GM21576 (cell line): ENCODE data around the gene TRIM34.
"Not testable (repeated sequence)": the region's sequence is repeated elsewhere in the genome, so short reads cannot be mapped to it uniquely, and the experiment has no call there.

Experiments used
- ATAC-seq: cut with Tn5 transposase; IDR thresholded peaks from one replicate; pipeline ENCODE4 v1.9.1; 2021; ENCODE audit warnings: mild to moderate bottlenecking, moderate library complexity; ENCODE audit not compliant: unreplicated experiment

TRIM34 gene

GRCh38 chr11:5620651-5621521 is 3.9 kb upstream of the TRIM34 start:
- ATAC-seq = no peak

- ATAC-seq = no peak
These were observed 3.2 kb upstream of the TRIM34 start for GRCh38 chr11:5621580-5621979.

- ATAC-seq = no peak
These were observed 2.0 kb upstream of the TRIM34 start for GRCh38 chr11:5622802-5623201.

- no peak for ATAC-seq
These were observed 480 bp downstream of the TRIM34 start for GRCh38 chr11:5625281-5625680.

- ATAC-seq = no peak
These were observed 1.4 kb downstream of the TRIM34 start for GRCh38 chr11:5626196-5626595.

GRCh38 chr11:5631417-5631816 is 6.6 kb downstream of the TRIM34 start:
- ATAC-seq = no peak

- ATAC-seq = peak; percentile 95
These were observed 7.3 kb downstream of the TRIM34 start for GRCh38 chr11:5631969-5632635.

- ATAC-seq = no peak
These were observed 15.2 kb downstream of the TRIM34 start for GRCh38 chr11:5639953-5640352.

- no peak for ATAC-seq
These were observed 18.8 kb downstream of the TRIM34 start for GRCh38 chr11:5643585-5643984.

- no peak for ATAC-seq
These were observed 21.3 kb downstream of the TRIM34 start for GRCh38 chr11:5646139-5646538.

GRCh38 chr11:5655474-5655873 is 30.7 kb downstream of the TRIM34 start:
- no peak for ATAC-seq

GRCh38 chr11:5656956-5657355 is 32.2 kb downstream of the TRIM34 start:
- ATAC-seq = not testable (repeated sequence)

GRCh38 chr11:5658318-5658717 is 33.5 kb downstream of the TRIM34 start:
- no peak for ATAC-seq

- ATAC-seq = no peak
These were observed 38.7 kb downstream of the TRIM34 start for GRCh38 chr11:5663511-5663910.

- no peak for ATAC-seq
These were observed 40.3 kb downstream of the TRIM34 start for GRCh38 chr11:5665051-5665570.

- ATAC-seq = no peak
These were observed 41.1 kb downstream of the TRIM34 start for GRCh38 chr11:5665746-5666401.

GRCh38 chr11:5666402-5666793 is 41.6 kb downstream of the TRIM34 start:
- no peak for ATAC-seq

GRCh38 chr11:5671831-5672230 is 47.0 kb downstream of the TRIM34 start:
- no peak for ATAC-seq

- ATAC-seq = no peak
These were observed 49.6 kb downstream of the TRIM34 start for GRCh38 chr11:5674391-5674790.

GRCh38 chr11:5679811-5680210 is 55.0 kb downstream of the TRIM34 start:
- no peak for ATAC-seq

- ATAC-seq = not testable (repeated sequence)
These were observed 58.2 kb downstream of the TRIM34 start for GRCh38 chr11:5682890-5683441.
